GM19395 (cell line): ENCODE measurements around the gene RNF151.
"Not testable (repeated sequence)": the region's sequence is repeated elsewhere in the genome, so short reads cannot be mapped to it uniquely, and the experiment has no call there.

Experiments
- ATAC-seq: cut with Tn5 transposase; IDR thresholded peaks from one replicate; pipeline ENCODE4 v1.9.1; 2021; ENCODE audit warnings: mild to moderate bottlenecking, moderate library complexity; ENCODE audit not compliant: unreplicated experiment

Gene RNF151

DNA sequence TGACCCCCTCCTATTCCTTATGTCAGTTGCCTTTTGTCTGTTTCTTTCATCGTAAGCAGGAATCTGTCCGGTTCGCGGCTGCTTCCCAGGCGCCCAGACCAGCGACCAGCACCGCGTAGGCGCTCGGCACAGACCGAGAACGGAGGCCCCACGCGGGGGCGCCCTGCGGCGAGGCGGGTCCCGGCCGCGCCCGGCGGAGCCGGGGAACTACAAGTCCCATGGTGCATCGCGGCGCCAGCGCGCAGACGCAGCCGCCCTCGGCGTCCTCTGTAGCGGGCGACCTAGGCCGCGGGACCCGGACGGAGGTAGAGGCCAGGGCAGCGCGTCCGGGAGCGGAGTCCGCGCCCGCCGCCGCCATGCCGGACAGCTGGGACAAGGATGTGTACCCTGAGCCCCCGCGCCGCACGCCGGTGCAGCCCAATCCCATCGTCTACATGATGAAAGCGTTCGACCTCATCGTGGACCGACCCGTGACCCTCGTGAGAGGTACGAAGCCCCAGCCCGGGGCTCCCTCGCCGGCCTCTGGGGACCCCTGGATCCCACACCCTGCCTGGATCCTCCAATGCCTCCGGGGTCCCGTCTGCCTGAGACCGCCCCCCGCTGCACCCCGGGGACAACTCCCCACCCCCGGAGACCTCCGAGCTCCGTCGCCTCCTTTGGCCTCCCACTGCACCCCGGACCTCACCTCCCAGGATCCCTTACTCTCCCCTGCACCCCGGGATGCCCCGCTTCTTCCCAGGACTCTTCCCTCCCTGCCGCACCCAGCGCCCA lies 7.2 kb upstream of the RNF151 start, which contains the start of gene NDUFB10:
NDUFB10 (plus strand) TSS at position 270 of the 771 bp plus-strand sequence; CDS start at position 357, 87 bp downstream.
- peak; percentile 64 for ATAC-seq

DNA sequence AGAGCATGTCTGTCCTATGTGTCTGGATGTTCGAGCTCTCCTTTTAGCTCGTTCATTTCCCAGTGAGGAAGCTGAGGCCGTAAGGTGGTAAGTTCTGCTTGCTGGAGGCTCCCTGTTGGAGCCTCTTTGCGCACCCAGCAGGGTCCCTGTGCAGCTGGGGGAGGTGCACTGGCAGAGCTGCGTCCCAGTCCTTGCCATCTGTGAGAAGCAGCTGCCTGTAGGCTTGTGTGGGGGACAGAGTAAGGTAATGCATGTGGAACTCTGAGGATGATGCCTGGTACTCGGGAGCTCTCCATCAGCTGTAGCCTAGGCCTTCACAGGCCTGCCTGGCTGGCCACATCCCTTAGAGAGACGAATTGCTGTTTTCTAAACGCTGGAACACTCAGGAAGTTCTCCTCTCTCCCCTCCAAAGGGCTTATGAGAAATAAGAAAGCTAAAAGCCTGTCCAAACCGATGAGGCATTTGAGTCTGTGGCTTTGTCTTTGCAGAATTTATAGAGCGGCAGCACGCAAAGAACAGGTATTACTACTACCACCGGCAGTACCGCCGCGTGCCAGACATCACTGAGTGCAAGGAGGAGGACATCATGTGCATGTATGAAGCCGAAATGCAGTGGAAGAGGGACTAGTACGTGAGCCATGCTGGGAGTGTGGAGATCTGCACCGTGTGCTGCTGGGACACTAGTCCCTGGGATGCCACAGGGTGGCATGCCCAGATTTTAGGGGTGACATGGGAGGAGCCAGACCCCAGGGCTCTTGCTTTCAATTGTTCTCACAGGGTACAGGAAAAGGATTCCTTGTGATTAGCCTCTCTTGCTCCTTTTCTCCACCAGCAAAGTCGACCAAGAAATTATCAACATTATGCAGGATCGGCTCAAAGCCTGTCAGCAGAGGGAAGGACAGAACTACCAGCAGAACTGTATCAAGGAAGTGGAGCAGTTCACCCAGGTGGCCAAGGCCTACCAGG lies 5.7 kb upstream of the RNF151 start:
- ATAC-seq = no peak

DNA sequence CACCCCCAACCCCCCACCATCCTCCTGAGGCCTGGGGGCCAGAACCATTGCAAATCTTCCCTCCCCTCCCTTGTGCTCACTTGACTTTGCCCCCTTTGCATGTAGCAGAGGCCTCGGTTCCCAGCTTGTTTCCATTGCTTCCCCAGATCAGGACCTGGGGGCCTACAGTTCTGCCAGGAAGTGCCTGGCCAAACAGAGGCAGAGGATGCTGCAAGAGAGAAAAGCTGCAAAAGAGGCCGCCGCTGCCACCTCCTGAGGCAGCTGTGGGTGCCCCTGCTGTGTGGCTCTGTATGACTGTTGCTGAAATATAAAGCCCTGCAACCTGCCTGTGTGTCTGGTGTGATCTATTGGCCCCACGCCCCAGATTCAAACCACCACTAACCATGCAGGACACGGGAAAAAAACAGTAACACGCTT lies 5.0 kb upstream of the RNF151 start:
- no peak for ATAC-seq

DNA sequence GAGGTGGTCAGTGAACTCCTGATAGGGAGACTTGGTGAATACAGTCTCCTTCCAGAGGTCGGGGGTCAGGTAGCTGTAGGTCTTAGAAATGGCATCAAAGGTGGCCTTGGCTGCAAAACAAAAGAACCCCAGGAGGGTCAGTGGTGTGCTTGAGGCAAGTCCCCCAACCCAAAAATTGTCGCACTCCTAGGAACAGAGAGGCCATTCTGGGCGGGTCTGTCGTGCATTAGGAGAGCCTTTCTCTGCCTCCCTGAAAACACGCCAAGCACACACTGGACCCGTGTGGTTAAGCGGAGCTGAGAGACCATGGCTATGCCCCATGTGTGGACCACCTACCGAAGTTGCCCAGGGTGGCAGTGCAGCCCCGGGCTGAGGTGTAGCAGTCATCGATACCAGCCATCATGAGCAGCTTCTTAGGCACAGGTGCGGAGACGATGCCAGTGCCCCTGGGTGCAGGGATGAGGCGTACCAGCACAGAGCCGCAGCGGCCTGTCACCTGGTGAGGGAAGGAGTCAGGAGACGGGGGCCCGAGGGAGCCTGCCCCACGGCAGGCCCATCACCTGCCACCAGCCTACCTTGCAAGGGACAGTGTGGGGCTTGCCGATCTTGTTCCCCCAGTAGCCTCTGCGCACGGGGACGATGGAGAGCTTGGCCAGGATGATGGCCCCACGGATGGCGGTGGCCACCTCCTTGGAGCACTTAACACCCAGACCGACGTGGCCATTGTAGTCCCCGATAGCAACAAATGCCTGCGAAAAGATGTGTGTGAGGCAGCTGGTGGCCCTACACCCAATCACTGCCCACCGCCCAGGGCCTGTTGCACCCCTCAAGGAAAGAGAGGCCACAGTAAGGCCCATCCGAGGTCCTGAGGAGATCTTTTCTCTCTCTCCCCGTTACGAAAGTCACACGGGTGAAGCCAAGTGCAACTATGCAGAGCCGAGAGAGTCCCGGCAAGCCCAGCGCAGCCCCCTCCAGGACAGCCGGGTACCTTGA lies 4.2 kb upstream of the RNF151 start:
- ATAC-seq = not testable (repeated sequence)

DNA sequence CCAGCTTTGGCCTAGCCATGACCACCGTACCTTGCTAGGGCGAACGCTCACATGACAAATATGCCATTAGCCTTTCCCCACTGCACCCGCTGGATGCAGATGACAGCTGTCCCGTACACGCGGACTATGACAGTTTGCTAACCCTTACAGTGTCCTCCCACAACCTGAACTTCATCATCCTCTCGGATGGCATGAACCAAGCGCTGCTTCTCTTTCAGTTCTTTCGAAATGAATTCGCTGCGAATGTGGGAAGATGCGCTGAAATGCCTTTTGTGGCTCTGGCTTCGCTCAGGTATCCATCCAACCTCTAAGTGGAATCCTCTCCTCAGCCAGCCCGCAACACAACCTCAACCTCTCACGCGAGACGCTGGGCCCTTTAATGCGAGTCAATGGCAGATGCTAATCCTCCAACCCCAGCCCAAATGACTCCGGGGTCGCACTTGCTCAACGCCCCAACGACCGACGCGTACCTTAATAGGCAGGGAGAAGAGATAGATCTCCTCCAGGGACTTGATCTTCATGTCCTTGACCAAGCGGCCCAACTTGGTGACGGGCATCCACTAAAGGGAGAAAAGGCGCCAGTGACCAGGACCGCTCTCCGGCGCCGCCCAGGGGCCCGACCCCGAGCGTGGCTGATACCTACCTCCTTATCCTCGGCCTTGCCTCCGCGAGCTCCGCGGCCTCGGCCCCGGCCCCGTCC lies 2.7 kb upstream of the RNF151 start:
- ATAC-seq = peak; percentile 14

DNA sequence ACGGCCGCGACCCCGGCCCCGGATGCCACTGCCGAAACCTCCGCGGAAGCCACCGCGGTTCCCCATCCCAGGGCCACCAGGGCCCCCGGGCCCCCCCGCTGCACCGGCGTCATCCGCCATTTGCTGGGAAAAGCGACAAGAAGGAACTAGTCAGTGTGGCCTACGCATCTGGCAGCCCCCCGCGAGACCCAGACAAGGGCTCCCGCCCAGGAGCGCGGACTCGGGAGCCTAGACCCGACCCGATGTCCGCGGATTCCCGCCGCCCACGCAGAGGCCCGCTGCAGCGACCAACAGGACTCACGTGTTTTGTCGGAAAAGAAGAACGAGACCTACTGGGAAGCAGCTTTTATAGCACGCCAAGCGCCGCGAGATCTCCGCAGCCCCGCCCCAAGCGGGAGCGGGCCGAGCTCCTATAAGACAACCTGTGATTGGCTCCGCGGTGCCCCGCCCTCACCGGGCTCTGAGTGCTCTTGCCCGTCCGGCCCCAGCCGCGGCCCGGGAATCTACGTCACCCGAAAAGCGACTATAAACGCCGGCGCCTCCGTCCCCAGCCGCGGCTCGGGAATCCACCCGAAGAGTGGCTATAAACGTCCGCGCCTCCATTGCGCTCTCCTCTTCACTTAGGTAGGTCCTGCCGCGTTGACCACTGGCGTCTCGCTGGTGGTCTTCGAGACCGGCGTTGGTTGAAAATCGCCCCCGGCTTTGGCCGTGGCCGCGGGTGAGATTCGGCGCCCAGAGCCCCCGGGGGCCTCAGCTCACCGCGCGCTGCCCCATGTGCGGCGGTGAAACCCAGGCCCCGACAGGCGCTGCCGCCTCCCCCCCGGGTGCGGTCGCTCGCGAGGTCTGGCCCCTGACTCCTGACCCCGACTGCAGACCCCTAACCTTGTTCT lies 1.9 kb upstream of the RNF151 start, which contains the start of gene RPS2:
RPS2 (minus strand) TSS at position 321 of the 890 bp plus-strand sequence; CDS start at position 120, 201 bp downstream.
- peak; percentile 79 for ATAC-seq

DNA sequence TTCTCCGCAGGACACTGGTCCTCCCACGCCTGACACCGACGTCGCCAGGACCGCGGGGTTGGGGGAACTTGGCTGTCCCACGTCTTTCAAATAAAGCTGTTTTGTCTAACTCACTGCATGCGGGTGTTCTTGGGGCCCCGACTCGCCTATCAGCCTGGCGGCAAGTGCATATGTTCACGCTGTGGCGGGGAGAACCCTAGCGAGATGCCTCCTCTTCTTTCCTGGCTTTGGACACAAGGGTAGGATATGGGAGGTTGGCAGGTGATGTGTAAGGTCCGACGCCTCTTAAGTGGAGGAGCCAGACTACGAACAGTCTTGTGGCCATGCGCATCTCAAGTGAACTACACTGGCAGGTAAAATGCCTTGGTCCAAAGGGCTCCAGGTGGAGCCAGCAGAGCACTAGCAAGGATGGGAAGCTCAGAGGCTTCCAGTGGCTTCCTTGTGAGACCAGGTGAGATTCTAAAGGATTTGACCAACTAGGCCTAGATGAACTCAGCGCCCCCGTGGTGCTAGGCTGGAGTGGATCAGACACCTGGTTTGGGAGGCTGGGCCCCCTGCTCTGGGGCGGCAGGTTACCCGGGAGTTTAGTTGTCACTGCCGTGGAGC lies 1.2 kb upstream of the RNF151 start:
- no peak for ATAC-seq

DNA sequence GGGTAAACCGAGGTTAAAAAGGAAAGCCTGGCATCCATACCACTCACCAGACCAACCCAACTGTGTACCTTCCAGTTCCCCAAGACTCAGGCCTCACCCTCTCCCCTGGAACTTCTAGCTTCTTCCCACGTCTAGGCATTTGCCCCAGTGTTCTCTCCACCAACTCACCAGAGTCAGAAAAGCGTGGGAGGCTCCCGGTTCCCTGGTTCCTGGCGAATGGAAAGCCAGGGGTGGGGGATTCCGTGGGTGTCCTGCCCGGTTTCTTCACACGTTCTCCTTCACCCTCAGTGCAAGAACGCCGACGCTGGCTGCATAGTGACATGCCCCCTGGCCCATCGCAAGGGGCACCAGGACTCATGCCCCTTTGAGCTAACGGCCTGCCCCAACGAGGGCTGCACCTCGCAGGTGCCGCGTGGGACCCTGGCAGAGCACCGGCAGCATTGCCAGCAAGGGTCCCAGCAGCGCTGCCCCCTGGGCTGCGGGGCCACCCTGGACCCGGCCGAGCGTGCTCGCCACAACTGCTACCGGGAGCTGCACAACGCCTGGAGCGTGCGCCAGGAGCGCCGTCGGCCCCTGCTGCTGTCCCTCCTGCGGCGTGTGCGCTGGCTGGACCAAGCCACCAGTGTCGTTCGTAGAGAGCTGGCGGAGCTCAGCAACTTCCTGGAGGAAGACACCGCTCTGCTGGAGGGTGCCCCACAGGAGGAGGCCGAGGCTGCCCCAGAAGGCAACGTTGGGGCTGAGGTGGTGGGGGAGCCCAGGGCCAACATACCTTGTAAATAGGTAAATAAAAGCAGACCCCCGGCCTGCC lies 1.7 kb downstream of the RNF151 start:
- ATAC-seq = no peak

DNA sequence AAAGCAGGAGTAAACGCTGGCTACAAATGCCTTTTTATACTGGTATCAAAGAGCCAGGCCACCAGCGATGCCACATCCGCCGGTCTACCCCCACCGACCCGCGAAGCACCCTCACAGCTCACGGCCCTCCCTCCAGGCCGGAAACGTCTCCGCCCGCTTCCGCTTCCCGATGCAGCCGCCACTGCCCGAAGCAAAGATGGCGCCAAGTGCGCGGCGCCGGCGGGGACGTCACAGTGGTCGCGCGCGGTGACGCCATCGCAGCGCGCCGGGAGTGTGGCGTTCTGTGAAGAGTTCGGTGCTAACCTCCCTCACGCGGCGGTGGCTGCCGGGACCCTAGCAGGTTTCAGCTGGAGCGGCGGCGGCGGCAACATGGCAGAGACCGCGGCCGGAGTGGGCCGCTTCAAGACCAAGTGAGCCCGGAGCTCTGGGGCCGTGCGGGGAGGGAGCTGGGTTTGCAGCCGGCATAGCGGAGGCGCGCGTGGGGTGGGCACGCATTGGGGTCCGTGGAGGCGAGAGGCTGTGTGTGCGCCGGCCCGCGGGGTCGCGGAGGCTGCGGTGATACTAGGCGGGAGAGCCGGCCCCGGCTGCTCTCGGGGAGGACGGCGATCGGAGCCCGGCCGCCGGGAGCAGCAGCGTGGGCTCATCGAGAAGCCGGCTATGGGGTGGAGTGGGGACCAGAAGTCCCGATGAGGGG lies 5.3 kb downstream of the RNF151 start, which contains the start of gene TBL3:
TBL3 (plus strand) TSS at position 258 of the 694 bp plus-strand sequence; CDS start at position 370, 112 bp downstream.
- peak; percentile 75 for ATAC-seq

DNA sequence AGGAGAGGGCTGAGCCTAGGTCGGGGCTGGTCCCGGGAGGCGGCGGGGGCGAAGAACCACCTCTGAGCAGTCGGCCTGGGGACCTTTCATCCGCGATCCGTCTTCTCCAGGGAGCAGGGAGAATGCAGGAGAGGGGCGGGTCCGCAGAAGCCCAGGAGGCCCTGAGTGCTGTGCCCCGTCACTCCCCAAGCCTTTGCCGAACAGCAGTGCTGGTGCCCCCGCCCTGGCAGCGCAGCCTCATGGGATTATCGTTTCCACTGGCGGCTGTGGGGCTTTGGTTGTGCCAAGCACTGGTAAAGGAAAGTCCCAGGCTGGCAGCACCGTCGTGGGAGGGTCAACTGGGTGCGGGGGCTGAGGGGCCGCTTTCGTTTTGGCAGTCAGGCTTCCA lies 5.8 kb downstream of the RNF151 start:
- ATAC-seq = peak; percentile 4

DNA sequence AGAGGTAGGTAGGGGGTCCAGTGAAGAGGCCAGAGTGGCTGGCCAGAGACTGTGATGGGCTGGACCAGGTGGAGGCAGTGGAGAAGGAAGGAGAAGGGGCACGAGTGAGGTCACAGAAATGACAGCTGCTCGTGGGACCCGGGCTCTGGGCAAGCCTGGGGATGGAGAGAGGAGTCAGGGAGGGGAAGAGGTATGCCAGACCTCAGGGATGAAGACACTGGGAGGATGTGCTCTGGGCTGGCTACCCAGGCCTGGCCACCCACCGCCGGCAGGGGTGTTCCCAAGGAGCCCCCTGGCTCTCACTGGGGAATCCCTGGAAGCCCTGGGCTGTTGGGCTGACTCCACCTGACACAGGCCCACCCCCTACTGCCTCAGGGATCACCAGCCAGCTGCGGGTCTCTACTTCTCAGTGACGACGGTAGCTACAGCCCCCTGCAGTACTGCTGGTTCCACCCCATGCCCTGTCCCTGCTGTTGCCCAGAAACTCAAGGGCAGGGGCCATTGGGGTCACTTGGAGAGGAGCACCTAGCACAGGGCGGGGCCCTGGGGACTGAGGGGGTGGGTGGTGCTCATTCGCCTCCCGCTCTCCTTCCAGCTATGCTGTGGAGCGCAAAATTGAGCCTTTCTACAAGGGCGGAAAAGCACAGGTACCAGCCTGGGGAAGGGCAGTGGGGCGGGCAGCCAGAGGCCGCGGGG lies 7.0 kb downstream of the RNF151 start:
- ATAC-seq = no peak

DNA sequence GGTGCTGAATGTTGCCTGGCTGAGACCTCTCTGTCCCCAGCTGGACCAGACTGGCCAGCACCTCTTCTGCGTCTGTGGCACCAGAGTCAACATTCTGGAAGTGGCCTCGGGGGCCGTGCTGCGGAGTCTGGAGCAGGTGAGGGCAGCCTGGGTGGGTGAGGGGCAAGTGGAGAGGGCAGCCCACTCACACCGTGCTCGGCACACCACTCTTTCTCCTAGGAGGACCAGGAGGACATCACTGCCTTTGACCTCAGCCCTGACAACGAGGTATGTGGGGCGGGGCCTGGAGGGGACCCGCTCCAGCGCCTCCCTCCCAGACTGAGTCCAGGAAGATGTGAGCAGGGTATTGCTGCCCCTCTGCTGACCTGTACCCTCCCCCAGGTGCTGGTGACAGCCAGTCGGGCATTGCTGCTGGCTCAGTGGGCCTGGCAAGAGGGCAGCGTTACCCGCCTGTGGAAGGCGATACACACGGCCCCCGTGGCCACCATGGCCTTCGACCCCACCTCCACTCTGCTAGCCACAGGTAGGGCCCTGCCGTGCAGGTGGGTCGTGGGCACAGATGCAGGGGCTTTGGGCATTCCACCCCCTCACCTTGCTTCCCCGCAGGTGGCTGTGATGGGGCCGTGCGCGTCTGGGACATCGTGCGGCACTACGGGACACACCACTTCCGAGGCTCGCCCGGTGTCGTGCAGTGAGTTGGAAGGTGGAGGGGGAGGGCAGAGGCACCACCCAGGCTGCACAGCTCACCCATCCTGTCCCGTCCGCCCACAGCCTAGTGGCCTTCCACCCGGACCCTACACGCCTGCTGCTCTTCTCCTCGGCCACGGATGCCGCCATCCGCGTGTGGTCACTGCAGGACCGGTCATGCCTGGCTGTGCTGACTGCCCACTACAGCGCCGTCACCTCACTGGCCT lies 7.8 kb downstream of the RNF151 start:
- ATAC-seq = no peak

DNA sequence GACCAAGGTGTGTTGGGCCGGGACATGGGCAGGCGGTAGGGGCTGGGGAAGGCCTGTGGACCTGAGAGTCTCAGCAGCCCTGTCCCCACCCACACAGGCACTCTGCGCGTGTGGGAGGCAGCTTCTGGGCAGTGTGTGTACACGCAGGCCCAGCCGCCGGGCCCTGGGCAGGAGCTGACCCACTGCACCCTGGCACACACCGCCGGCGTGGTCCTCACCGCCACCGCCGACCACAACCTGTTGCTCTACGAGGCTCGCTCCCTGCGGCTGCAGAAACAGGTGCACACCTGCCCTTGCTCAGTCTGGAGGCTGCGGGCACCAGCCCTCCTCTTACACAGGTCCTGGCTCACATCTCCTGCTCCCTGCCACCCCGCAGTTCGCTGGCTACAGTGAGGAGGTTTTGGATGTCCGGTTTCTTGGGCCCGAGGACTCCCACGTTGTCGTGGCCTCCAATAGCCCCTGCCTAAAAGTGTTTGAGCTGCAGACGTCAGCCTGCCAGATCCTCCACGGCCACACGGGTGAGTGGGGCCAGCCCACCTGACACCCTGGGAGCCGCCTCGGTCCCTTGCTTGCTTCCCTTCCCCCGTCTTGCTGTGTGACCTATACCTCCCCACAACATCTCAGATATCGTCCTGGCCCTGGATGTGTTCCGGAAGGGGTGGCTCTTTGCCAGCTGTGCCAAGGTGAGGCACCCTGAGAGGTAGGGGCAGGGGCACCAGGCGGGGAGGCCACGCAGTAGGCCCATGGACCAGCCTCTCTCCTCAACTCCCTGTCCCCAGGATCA lies 9.0 kb downstream of the RNF151 start:
- no peak for ATAC-seq

DNA sequence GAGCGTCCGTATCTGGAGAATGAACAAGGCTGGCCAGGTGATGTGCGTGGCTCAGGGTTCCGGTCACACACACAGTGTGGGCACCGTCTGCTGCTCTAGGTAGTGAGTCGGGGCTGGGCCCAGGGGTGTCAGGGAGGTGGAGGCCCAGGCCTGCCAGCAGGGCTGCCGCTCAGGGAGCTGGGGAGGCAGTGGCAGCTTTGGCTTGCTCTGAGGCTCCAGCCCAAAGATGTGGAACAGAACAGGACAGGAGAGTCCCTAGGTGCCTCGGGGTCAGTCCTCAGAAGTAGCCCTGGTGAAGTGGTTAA lies 9.5 kb downstream of the RNF151 start:
- no peak for ATAC-seq
